HEK293 (cell line): ENCODE data around the gene RPL19.
A peak's percentile ranks its signal among the peaks of the same experiment; 100 is the strongest.

Experiments used
- GFI1B ChIP-seq: fragments of 450-650 bp; formaldehyde crosslinking; IDR thresholded peaks from 2 replicates; pipeline ENCODE4 v1.5.1; 2016; ENCODE audit warnings: missing biosample characterization, missing genetic modification characterization
- GLI4 ChIP-seq: fragments of 450-650 bp; formaldehyde crosslinking; IDR thresholded peaks from 2 replicates; pipeline ENCODE4 v1.5.1; 2016; ENCODE audit warnings: missing biosample characterization, missing genetic modification characterization
- GLIS1 ChIP-seq: fragments of 450-650 bp; formaldehyde crosslinking; IDR thresholded peaks from 2 replicates; pipeline ENCODE4 v1.5.1; 2016; ENCODE audit warnings: missing biosample characterization, missing genetic modification characterization
- PRDM1 ChIP-seq: fragments of 450-650 bp; formaldehyde crosslinking; IDR thresholded peaks from 2 replicates; pipeline ENCODE4; 2016; ENCODE audit warnings: missing biosample characterization, missing genetic modification characterization
- SP2 ChIP-seq: fragments of 450-650 bp; formaldehyde crosslinking; IDR thresholded peaks from 2 replicates; pipeline ENCODE4 v1.5.1; 2016; ENCODE audit warnings: missing biosample characterization, missing genetic modification characterization
- TCF7L2 ChIP-seq: IDR thresholded peaks from 2 replicates; pipeline ENCODE4 v1.6.1; 2011; ENCODE audit warnings: low read depth, mild to moderate bottlenecking, inconsistent platforms, low read length, moderate library complexity, borderline replicate concordance
- ZBTB21 ChIP-seq: fragments of 450-650 bp; formaldehyde crosslinking; IDR thresholded peaks from 2 replicates; pipeline ENCODE4 v1.5.1; 2017; ENCODE audit warnings: missing biosample characterization, missing genetic modification characterization
- ZBTB48 ChIP-seq: fragments of 450-650 bp; formaldehyde crosslinking; IDR thresholded peaks from 2 replicates; pipeline ENCODE4 v1.5.1; 2016; ENCODE audit warnings: missing biosample characterization, missing genetic modification characterization
- ZBTB8A ChIP-seq: fragments of 450-650 bp; formaldehyde crosslinking; IDR thresholded peaks from 2 replicates; pipeline ENCODE4 v1.5.1; 2016; ENCODE audit warnings: missing biosample characterization, missing genetic modification characterization
- ZFHX2 ChIP-seq: fragments of 450-650 bp; formaldehyde crosslinking; conservative IDR thresholded peaks from 2 replicates; pipeline ENCODE4 v1.5.1; 2016; ENCODE audit warnings: missing biosample characterization, missing genetic modification characterization
- ZNF16 ChIP-seq: fragments of 450-650 bp; formaldehyde crosslinking; IDR thresholded peaks from 2 replicates; pipeline ENCODE4 v1.5.1; 2016; ENCODE audit warnings: low read depth, missing biosample characterization, missing genetic modification characterization
- ZNF248 ChIP-seq: fragments of 450-650 bp; formaldehyde crosslinking; IDR thresholded peaks from 2 replicates; pipeline ENCODE4 v1.5.1; 2017; ENCODE audit warnings: missing biosample characterization, missing genetic modification characterization
- ZNF274 ChIP-seq, 2 experiments: fragments of 200-500 bp in 1 of 2; fragments of 450-650 bp in 1 of 2; sonication (Bioruptor generic) in 1 of 2; formaldehyde crosslinking in 1 of 2; IDR thresholded peaks; 2 replicates each; pipeline versions ENCODE4 v1.5.1 to v1.6.1; 2014 to 2016; ENCODE audit warnings: borderline replicate concordance in 1 of 2, inconsistent platforms in 1 of 2, low read length in 1 of 2, missing biosample characterization in 1 of 2, missing genetic modification characterization in 1 of 2
- ZNF292 ChIP-seq: fragments of 450-650 bp; formaldehyde crosslinking; IDR thresholded peaks from 2 replicates; pipeline ENCODE4 v1.5.1; 2016; ENCODE audit warnings: low read depth, missing biosample characterization, missing genetic modification characterization, borderline replicate concordance
- ZNF324 ChIP-seq: fragments of 450-650 bp; formaldehyde crosslinking; IDR thresholded peaks from 2 replicates; pipeline ENCODE4 v1.5.1; 2016; ENCODE audit warnings: missing biosample characterization, missing genetic modification characterization
- ZNF37A ChIP-seq: fragments of 450-650 bp; IDR thresholded peaks from 2 replicates; pipeline ENCODE4 v1.5.1; 2018; ENCODE audit warnings: missing biosample characterization, missing genetic modification characterization
- ZNF394 ChIP-seq: fragments of 450-650 bp; formaldehyde crosslinking; IDR thresholded peaks from 2 replicates; pipeline ENCODE4 v1.5.1; 2016; ENCODE audit warnings: missing biosample characterization, missing genetic modification characterization, mild to moderate bottlenecking, moderate library complexity, borderline replicate concordance
- ZNF404 ChIP-seq: fragments of 450-650 bp; formaldehyde crosslinking; IDR thresholded peaks from 2 replicates; pipeline ENCODE4 v1.5.1; 2017; ENCODE audit warnings: missing biosample characterization, missing genetic modification characterization
- ZNF426 ChIP-seq: fragments of 450-650 bp; formaldehyde crosslinking; IDR thresholded peaks from 2 replicates; pipeline ENCODE4 v1.5.1; 2017; ENCODE audit warnings: missing biosample characterization, missing genetic modification characterization, mild to moderate bottlenecking, inconsistent platforms, moderate library complexity
- ZNF501 ChIP-seq: fragments of 450-650 bp; formaldehyde crosslinking; IDR thresholded peaks from 2 replicates; pipeline ENCODE4 v1.5.1; 2016; ENCODE audit warnings: missing biosample characterization, missing genetic modification characterization
- ZNF513 ChIP-seq: fragments of 450-650 bp; IDR thresholded peaks from 2 replicates; pipeline ENCODE4 v1.5.1; 2018; ENCODE audit warnings: missing biosample characterization, missing genetic modification characterization
- ZNF549 ChIP-seq: fragments of 450-650 bp; IDR thresholded peaks from 2 replicates; pipeline ENCODE4 v1.5.1; 2018; ENCODE audit warnings: missing biosample characterization, missing genetic modification characterization, mild to moderate bottlenecking, inconsistent platforms, moderate library complexity
- ZNF629 ChIP-seq: fragments of 450-650 bp; formaldehyde crosslinking; IDR thresholded peaks from 2 replicates; pipeline ENCODE4 v1.5.1; 2017; ENCODE audit warnings: missing biosample characterization, missing genetic modification characterization
- ZNF664 ChIP-seq: fragments of 450-650 bp; formaldehyde crosslinking; IDR thresholded peaks from 2 replicates; pipeline ENCODE4 v1.5.1; 2016; ENCODE audit warnings: missing biosample characterization, missing genetic modification characterization
- ZNF677 ChIP-seq: fragments of 450-650 bp; IDR thresholded peaks from 2 replicates; pipeline ENCODE4 v1.5.0; 2018; ENCODE audit warnings: missing biosample characterization, mild to moderate bottlenecking, missing genetic modification characterization, moderate library complexity
- ZNF701 ChIP-seq: fragments of 450-650 bp; formaldehyde crosslinking; IDR thresholded peaks from 2 replicates; pipeline ENCODE4 v1.5.1; 2016; ENCODE audit warnings: missing biosample characterization, missing genetic modification characterization
- ZNF837 ChIP-seq: fragments of 450-650 bp; formaldehyde crosslinking; IDR thresholded peaks from 2 replicates; pipeline ENCODE4 v1.5.1; 2016; ENCODE audit warnings: missing biosample characterization, missing genetic modification characterization
- ZSCAN23 ChIP-seq: fragments of 450-650 bp; formaldehyde crosslinking; IDR thresholded peaks from 2 replicates; pipeline ENCODE4 v1.5.1; 2016; ENCODE audit warnings: missing biosample characterization, missing genetic modification characterization
- ZXDB ChIP-seq: fragments of 450-650 bp; formaldehyde crosslinking; IDR thresholded peaks from 2 replicates; pipeline ENCODE4 v1.5.1; 2016; ENCODE audit warnings: missing biosample characterization, missing genetic modification characterization
- TF ChIP-seq, protein P1 (sequence below): fragments of 450-650 bp; formaldehyde crosslinking; IDR thresholded peaks from 2 replicates; pipeline ENCODE4 v1.5.1; 2017; ENCODE audit warnings: missing biosample characterization, missing genetic modification characterization
- TF ChIP-seq, protein P2 (sequence below): fragments of 450-650 bp; formaldehyde crosslinking; IDR thresholded peaks from 2 replicates; pipeline ENCODE4 v1.5.1; 2016; ENCODE audit warnings: missing biosample characterization, missing genetic modification characterization
- TF ChIP-seq, protein P3 (sequence below): fragments of 450-650 bp; formaldehyde crosslinking; IDR thresholded peaks from 2 replicates; pipeline ENCODE4 v1.5.1; 2016; ENCODE audit warnings: missing biosample characterization, missing genetic modification characterization
- TF ChIP-seq, protein P4 (sequence below): fragments of 450-650 bp; formaldehyde crosslinking; IDR thresholded peaks from 2 replicates; pipeline ENCODE4 v1.5.1; 2016; ENCODE audit warnings: missing biosample characterization, missing genetic modification characterization

Gene RPL19

GRCh38 chr17:39209317-39210092 is 9.4 kb downstream of the RPL19 start (continued):
- TF ChIP-seq ZNF837 (tag by site-specific recombination) = no peak
- peak; percentile 33 for TF ChIP-seq ZBTB8A (tag by site-specific recombination)
- no peak for TF ChIP-seq PRDM1 (tag by site-specific recombination)
- no peak for TF ChIP-seq ZNF324 (tag by site-specific recombination)
- TF ChIP-seq GLI4 (tag by site-specific recombination) = no peak
- peak; percentile 51 for TF ChIP-seq SP2 (tag by site-specific recombination)
- no peak for TF ChIP-seq ZNF677 (tag by site-specific recombination)
- no peak for TF ChIP-seq ZNF16 (tag by site-specific recombination)
- TF ChIP-seq ZFHX2 = peak; percentile 95
- TF ChIP-seq GLIS1 = peak; percentile 55
- no peak for TF ChIP-seq ZNF292
- TF ChIP-seq ZNF629 (tag by site-specific recombination) = peak; percentile 40
- no peak for TF ChIP-seq ZNF394 (tag by site-specific recombination)
- TF ChIP-seq ZBTB48 (tag by site-specific recombination) = no peak
- TF ChIP-seq ZNF248 (tag by site-specific recombination) = no peak
- TF ChIP-seq ZNF404 (tag by site-specific recombination) = no peak
- TF ChIP-seq, protein P1, sequence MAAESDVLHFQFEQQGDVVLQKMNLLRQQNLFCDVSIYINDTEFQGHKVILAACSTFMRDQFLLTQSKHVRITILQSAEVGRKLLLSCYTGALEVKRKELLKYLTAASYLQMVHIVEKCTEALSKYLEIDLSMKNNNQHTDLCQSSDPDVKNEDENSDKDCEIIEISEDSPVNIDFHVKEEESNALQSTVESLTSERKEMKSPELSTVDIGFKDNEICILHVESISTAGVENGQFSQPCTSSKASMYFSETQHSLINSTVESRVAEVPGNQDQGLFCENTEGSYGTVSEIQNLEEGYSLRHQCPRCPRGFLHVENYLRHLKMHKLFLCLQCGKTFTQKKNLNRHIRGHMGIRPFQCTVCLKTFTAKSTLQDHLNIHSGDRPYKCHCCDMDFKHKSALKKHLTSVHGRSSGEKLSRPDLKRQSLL (tag by site-specific recombination) = no peak
- no peak for TF ChIP-seq GFI1B (tag by site-specific recombination)
- peak; percentile 68; the same call in 1 of the 2 replicates for TF ChIP-seq ZNF664 (tag by site-specific recombination)
- TF ChIP-seq ZNF37A = no peak
- no peak for TF ChIP-seq ZNF426 (tag by site-specific recombination)
- TF ChIP-seq ZNF513 = no peak
- TF ChIP-seq, protein P2, sequence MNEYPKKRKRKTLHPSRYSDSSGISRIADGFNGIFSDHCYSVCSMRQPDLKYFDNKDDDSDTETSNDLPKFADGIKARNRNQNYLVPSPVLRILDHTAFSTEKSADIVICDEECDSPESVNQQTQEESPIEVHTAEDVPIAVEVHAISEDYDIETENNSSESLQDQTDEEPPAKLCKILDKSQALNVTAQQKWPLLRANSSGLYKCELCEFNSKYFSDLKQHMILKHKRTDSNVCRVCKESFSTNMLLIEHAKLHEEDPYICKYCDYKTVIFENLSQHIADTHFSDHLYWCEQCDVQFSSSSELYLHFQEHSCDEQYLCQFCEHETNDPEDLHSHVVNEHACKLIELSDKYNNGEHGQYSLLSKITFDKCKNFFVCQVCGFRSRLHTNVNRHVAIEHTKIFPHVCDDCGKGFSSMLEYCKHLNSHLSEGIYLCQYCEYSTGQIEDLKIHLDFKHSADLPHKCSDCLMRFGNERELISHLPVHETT (tag by site-specific recombination) = no peak
- peak; percentile 48; the same call in 1 of the 2 replicates for TF ChIP-seq ZNF501 (tag by site-specific recombination)
- TF ChIP-seq ZXDB (tag by site-specific recombination) = no peak
- peak; percentile 38; the same call in 1 of the 2 replicates for TF ChIP-seq ZBTB21 (tag by site-specific recombination)
- TF ChIP-seq ZNF549 (tag by site-specific recombination) = no peak
- TF ChIP-seq, protein P3, sequence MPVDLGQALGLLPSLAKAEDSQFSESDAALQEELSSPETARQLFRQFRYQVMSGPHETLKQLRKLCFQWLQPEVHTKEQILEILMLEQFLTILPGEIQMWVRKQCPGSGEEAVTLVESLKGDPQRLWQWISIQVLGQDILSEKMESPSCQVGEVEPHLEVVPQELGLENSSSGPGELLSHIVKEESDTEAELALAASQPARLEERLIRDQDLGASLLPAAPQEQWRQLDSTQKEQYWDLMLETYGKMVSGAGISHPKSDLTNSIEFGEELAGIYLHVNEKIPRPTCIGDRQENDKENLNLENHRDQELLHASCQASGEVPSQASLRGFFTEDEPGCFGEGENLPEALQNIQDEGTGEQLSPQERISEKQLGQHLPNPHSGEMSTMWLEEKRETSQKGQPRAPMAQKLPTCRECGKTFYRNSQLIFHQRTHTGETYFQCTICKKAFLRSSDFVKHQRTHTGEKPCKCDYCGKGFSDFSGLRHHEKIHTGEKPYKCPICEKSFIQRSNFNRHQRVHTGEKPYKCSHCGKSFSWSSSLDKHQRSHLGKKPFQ (tag by site-specific recombination) = peak; percentile 91
- no peak for TF ChIP-seq ZNF274 (IDR thresholded peaks at IDR 0.05; ENCODE audit: low read length)
- no peak for TF ChIP-seq ZNF274 (tag by site-specific recombination; IDR thresholded peaks at IDR 0.05; ENCODE audit: borderline replicate concordance)
- TF ChIP-seq ZNF701 = no peak
- no peak for TF ChIP-seq TCF7L2
- TF ChIP-seq ZSCAN23 (tag by site-specific recombination) = no peak
- TF ChIP-seq, protein P4, sequence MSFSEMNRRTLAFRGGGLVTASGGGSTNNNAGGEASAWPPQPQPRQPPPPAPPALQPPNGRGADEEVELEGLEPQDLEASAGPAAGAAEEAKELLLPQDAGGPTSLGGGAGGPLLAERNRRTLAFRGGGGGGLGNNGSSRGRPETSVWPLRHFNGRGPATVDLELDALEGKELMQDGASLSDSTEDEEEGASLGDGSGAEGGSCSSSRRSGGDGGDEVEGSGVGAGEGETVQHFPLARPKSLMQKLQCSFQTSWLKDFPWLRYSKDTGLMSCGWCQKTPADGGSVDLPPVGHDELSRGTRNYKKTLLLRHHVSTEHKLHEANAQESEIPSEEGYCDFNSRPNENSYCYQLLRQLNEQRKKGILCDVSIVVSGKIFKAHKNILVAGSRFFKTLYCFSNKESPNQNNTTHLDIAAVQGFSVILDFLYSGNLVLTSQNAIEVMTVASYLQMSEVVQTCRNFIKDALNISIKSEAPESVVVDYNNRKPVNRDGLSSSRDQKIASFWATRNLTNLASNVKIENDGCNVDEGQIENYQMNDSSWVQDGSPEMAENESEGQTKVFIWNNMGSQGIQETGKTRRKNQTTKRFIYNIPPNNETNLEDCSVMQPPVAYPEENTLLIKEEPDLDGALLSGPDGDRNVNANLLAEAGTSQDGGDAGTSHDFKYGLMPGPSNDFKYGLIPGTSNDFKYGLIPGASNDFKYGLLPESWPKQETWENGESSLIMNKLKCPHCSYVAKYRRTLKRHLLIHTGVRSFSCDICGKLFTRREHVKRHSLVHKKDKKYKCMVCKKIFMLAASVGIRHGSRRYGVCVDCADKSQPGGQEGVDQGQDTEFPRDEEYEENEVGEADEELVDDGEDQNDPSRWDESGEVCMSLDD (tag by site-specific recombination) = peak; percentile 76
